B cell (primary cell): ENCODE results near the gene NEK11.

Experiments used
- EZH2 ChIP-seq: IDR thresholded peaks from 2 replicates; pipeline ENCODE4 v1.6.1; 2012; ENCODE audit warnings: borderline replicate concordance, low read depth, mild to moderate bottlenecking, moderate library complexity, low read length; ENCODE audit not compliant: insufficient read depth, poor library complexity, severe bottlenecking
- TF ChIP-seq, protein P1 (sequence below): fragments of 200-600 bp; IDR thresholded peaks from one replicate; pipeline ENCODE4 v1.8.0; 2022; ENCODE audit warnings: antibody characterized with exemption, mild to moderate bottlenecking

DNA sequence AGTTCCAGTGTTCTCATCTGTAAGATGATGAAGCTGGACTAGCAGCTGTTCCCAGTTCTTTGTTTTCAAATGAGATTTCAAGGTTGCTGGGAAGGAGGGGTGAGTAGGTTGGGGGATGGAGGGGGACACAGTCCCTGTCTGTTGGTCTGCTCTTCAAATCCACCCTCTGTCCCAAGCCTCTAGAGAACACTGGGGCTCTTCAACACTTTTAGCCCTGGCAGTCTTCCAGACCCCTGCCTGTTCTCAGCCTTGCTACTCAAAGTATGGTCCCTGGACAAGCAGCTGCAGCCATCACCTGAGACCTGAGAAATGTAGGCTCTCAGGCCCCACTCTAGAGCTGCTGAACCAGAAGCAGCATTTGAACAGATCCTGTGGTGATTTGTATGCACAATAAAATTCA lies 41.3 kb downstream of the NEK11 start:
- no peak for TF ChIP-seq EZH2
- TF ChIP-seq, protein P1, sequence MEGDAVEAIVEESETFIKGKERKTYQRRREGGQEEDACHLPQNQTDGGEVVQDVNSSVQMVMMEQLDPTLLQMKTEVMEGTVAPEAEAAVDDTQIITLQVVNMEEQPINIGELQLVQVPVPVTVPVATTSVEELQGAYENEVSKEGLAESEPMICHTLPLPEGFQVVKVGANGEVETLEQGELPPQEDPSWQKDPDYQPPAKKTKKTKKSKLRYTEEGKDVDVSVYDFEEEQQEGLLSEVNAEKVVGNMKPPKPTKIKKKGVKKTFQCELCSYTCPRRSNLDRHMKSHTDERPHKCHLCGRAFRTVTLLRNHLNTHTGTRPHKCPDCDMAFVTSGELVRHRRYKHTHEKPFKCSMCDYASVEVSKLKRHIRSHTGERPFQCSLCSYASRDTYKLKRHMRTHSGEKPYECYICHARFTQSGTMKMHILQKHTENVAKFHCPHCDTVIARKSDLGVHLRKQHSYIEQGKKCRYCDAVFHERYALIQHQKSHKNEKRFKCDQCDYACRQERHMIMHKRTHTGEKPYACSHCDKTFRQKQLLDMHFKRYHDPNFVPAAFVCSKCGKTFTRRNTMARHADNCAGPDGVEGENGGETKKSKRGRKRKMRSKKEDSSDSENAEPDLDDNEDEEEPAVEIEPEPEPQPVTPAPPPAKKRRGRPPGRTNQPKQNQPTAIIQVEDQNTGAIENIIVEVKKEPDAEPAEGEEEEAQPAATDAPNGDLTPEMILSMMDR: no peak
